Fibroblast of gingiva (primary cell): ENCODE results near the gene TSEN54.

Experiments used
- DNase-seq: peaks from one replicate; pipeline ENCODE4 v3.0.0-alpha.2; 2011; ENCODE audit warnings: low read depth

The TSEN54 gene

DNA sequence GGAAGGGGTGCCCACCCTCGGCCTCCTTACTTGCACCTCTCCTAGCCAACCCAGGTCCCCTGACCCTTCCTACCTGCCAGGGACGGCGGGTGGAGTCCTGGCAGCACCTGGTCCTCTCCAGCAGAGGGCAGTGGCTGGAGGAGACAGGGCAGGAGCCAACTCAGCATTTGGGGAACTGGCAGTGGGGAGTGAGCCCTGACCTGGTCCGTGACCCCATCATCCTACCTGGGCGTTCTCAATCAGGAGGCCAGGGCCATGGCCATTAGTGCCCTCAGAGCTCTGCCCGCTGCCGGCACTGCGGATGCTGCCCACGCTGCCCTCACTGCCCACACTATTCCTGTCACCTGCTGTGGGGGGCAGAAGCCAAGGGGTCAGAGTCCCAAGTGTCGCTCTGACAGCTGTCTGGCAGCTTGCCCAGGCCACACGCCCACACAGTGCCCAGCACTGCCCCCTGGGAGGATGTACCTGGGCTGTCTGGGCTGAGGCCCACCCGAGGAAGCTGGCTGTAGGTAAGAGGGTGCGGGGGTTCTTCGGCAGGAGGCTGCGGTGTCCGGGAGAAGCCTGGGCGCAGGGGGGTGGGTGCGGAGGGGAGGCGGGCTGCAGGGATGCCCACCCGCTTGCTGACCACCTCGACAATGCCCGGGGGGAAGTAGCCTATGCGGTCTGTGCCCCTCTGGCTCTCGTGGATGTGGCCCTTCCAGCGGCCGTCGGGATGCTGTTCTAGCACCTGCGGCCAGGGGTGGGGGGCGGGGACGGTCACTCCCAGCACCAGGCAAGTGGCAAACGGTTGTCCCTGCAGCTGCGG, 11.8 kb upstream of the TSEN54 start:
- DNase-seq, result no peak

DNA sequence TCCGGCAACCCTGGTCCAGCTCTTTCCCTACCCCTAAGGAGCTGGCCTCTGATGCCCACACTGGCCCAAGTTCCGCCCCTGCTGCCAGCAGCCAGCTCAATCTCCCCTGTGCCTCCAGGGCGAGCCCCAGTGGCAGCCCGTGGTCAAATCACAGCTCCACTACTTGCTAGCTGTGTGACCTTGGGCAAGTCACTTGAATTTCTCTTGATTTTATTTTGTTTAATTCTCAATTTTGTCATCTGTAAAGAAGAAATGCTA, 11.2 kb upstream of the TSEN54 start:
- DNase-seq, result no peak

- DNase-seq, result no peak
Observed at GRCh38 chr17:75505640-75506039, 10.7 kb upstream of the TSEN54 start.

DNA sequence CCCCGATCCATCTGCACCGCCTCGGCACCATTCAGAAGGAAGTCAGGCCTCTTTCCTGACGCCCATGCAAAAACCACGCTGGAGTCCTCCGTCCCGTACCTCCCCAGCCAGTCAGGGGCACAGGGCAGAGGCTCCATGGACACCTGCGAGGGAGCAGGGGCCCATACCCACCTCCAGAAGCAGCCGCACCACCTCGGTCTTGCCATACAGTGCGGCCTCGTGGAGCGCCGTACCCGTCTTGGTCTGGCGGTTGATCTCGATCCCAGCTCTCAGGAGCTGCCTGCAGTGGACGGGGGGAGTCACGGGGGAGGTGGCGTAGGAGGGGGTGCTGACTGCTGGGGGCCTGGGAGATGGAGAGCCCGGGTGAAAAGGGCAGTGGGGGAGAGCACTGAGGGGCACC, 10.2 kb upstream of the TSEN54 start:
- no peak for DNase-seq

GRCh38 chr17:75506888-75507287, 9.4 kb upstream of the TSEN54 start:
- no peak for DNase-seq

DNA sequence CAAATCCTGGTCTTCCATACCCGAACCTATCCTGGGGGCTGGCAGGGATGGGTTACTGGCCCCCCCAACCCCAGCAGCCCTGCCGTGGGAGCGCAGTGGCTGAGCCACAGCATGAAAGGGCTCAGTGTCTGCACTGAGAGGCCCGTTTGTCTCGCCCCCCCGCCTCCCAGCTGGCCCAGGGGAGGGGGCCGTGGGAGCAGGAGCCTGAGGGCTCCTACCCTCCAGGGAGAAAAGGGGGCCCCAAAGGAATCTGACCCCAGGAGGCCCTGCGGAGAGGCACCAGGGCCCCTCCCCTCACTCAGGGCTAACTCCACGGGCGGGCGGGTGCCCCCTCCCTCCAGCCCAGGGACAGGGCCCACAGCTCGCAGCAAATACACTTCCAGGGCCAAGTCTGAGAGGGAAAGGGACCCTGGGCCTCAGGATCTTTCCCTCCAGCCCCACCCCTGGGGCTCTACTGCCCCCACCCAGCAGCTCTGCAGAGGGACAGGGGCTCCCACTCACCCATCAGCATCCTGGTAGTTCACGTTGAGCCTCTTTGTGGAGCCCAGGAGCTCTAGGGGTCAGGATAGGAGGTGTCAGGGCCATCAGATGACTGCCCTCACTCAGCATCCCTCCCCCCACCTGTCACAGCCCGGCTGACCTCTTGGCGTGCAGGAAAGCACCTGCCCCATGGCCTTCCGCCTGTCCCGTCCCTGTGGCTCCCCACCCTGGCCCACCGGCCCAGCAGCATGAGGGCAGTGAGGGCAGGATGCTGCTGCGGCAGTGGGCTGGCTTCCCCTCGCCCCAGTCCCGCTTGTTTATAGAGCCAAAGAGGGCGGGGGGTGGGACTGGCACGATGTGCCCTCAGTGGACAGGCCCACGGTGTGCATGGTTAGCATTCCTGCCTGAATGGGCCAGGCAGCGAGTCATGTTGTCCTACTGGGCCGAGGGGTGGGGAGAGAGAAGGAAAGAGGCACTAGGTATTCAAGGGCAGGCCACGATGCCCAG, 8.3 kb upstream of the TSEN54 start:
- DNase-seq, result no peak

DNA sequence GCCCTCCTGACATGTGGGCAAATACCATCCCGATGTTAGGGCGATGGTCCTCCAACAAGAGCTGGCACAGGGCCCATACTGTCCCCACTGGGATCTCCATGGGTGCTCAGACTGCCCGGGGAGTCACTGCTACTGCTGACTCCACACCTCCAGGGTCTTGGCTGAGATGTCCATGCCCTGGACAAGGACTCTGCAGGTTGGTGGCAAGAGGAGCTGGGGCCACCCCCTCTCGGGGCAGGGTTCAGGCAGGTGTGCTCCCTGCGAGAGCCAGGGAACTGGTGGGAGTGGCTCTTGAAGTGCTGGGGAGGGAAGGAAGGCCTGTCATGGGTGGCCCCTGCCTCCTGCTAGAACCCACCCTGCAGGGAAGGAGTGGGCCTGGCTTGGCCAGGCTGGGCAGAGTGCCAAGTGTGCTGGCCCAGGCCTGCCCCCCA, 7.4 kb upstream of the TSEN54 start:
- DNase-seq, result no peak

DNA sequence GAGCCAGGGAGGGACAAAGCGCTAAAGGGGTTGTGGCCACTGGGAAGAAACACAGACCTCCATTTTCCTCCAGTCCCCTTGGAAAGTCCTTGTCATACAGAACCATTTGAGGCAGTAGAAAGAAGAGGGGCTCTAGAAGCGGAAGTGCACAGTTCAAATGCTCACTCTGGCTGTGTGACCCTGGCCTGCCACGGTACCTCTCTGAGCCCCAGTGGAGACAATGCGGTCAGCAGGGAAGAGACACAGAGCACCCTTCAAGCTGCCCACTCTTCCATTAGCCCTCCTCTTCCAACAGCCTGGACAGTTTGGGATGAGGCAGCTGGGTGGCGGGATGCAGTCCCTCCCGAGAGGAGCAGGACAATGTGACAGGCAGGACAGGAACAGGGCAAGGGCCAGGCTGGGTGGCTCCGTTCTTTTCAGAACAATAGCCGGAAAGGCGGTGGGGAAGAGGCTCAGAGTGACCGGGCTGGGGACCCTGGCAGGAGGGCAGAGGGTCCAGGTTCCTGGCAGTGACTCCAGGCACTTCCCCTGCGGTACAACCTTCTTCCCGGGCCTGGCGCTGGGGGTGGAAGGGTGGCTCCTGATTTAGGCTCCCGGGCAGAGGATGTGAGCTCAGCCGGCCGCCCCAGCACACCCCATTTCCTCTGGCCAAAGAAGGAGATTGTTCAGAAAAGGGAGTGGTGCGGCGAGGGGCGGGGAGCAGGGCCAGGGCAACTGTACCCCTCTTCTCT, 6.6 kb upstream of the TSEN54 start:
- DNase-seq, result no peak

GRCh38 chr17:75511270-75511609, 5.1 kb upstream of the TSEN54 start:
- no peak for DNase-seq

- no peak for DNase-seq
Observed at GRCh38 chr17:75511610-75512575, 4.4 kb upstream of the TSEN54 start.

DNA sequence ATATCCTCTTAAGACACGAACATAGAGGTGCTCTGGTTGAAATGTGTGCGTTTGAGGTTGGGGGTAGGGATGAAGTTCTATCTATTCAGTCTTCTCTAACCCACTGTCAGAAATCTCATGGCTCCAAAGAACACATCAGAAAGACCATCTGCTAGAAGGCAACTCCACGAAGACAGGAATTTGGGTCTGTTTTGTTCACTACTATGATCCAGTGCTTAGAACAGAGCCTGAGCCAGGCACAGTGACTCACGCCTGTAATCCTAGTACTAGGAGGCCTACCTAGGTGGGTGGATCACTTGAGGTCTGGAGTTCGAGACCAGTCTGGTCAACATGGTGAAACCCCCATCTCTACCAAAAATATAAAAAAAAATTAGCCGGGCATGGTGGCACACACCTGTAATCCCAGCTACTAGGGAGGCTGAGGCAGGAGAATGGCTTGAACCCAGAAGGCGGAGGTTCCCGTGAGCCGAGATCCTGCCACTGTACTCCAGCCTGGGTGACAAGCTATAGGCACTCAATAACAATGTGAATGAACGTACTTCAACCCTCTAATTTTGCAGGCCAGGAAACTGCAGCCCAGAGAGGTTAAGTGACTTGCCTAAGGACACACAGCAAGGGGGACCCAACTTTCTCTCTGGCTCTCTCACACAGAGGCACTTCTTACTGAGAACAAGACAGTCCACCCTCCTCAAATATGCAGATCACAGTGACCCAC, 3.2 kb upstream of the TSEN54 start:
- no peak for DNase-seq

DNA sequence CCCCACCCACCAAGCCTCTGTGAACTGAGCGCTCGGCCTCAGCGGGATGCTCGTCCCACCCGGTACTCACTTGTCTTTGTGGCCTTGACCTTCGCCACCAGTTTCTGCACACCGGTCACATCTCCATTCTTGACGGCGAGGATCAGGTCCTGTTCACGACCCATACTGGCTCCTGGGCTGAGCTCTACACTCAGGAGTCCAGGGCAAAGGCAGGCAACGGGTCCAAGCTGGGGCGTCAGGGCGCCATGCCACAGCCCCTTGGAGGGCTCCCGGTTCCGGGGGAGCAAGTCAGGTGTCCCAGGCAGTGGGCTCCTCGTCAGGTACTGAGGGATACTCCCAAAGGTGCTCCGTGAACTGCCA, 2.7 kb upstream of the TSEN54 start:
- DNase-seq, result no peak

DNA sequence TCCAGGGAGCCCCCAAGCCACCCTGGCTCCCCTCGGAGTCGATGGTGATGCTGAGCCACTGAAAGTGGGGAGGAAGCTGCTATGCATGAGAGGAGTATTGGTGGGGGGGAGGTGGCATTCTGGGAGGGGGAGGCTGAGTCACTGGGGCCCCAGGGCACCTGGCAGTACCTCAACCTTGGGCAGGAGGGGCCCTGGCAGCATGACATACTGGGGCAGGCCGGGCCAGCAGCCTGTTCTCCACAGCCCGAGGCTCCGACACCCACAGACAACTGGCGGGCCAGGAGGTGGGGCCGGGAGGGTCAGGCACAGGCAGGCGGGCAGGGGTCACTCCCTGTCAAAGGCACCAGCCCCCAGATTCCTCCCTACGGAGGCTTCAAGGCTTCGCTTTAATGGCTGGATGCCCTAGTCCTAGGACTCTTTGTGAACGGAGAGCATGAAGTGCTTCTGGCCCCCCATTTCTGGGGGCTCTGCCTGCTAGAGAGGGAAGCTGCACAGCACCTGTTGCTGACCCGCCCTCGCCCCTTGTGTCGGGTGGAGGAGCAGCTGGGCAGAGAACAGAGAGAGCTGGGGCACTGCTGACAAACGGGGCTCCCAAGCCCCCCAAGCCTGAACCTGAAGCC, 1.9 kb upstream of the TSEN54 start:
- no peak for DNase-seq

GRCh38 chr17:75514919-75515495, 1.3 kb upstream of the TSEN54 start:
- DNase-seq, result no peak

GRCh38 chr17:75515496-75516254, 653 bp upstream of the TSEN54 start, which contains the start of gene CASKIN2:
TSS of gene CASKIN2 (minus strand) at chr17:75515537. CDS start at chr17:75513804, 1,733 bp downstream.
- peak; percentile 85 for DNase-seq

- peak; percentile 24 for DNase-seq
Observed at GRCh38 chr17:75516619-75517296, 430 bp downstream of the TSEN54 start.

DNA sequence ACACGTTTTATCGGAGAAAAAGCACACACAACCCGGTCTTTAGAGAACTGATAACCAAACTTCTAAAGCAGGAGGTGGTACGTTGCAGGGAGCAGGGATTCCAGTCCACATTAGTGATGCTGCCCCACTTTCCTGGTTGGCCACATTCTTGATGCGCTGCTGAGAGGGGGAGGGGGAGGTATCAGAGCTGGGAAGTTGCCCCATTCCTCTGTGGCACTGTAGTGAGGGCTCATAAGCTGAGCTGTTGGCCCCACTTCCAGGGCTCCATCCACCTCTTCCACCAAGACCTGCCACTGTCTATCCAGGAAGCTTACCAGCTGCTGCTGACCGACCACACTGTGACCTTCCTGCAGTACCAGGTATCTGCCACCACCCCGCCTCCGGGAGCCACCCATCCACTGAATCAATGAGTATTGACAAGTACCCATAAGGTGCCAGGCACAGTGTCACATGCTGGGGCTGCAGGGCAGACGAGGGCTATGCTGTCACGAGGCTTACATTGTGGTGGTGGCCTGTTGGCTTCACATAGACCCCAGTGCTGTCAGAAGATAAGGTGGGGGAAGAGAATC, 1.1 kb downstream of the TSEN54 start:
- no peak for DNase-seq

GRCh38 chr17:75518201-75518600, 1.9 kb downstream of the TSEN54 start:
- DNase-seq, result no peak
